Retinal pigment epithelial cell (primary cell): ENCODE data around the gene IGFBP2.

Experiments used
- DNase-seq: peaks from one replicate; pipeline ENCODE4 v3.0.0-alpha.2; 2010; ENCODE audit warnings: low read depth
- H3K4me3 ChIP-seq: 2 replicates; pipeline ENCODE4 v1.5.1; 2011; ENCODE audit warnings: mild to moderate bottlenecking, low read length, control low read depth, moderate library complexity
- CTCF ChIP-seq: conservative IDR thresholded peaks from 2 replicates; pipeline ENCODE4 v1.5.1; 2011; ENCODE audit warnings: low read depth, low read length, control low read depth, inconsistent platforms

The IGFBP2 gene

GRCh38 chr2:216643986-216644659 lies 10.9 kb downstream of the IGFBP2 start:
- no peak for TF ChIP-seq CTCF
- no peak overlapping the region for H3K4me3 ChIP-seq
- no peak for DNase-seq

GRCh38 chr2:216644842-216645635 lies 11.8 kb downstream of the IGFBP2 start:
- no peak overlapping the region for H3K4me3 ChIP-seq
- DNase-seq = no peak
- TF ChIP-seq CTCF = no peak

- H3K4me3 ChIP-seq = no peak overlapping the region
- TF ChIP-seq CTCF = no peak
- no peak for DNase-seq
Observed at GRCh38 chr2:216645636-216645950, 12.4 kb downstream of the IGFBP2 start.

GRCh38 chr2:216646116-216646515 lies 12.9 kb downstream of the IGFBP2 start:
- DNase-seq = no peak
- TF ChIP-seq CTCF = no peak
- no peak overlapping the region for H3K4me3 ChIP-seq

- no peak for TF ChIP-seq CTCF
- H3K4me3 ChIP-seq = no peak overlapping the region
- no peak for DNase-seq
Observed at GRCh38 chr2:216648105-216648504, 14.9 kb downstream of the IGFBP2 start.

- TF ChIP-seq CTCF = no peak
- no peak for DNase-seq
- no peak overlapping the region for H3K4me3 ChIP-seq
Observed at GRCh38 chr2:216649574-216649973, 16.4 kb downstream of the IGFBP2 start.
